ENCODE results near the gene C9orf40.

C9orf40 gene

GRCh38 chr9:74963056-74963455 lies 10.3 kb upstream of the C9orf40 start:
- no peaks in the 10 kb centered on the region for H4K20me1 ChIP-seq (ENCODE audit: insufficient read depth, low read length, poor library complexity, severe bottlenecking)

GRCh38 chr9:74961496-74961895 lies 8.8 kb upstream of the C9orf40 start:
- Histone ChIP-seq H3K4me2 (ENCODE audit: low read depth, low read length, poor library complexity, severe bottlenecking) (no peak overlapping the region), H2AFZ (ENCODE audit: low read length) (no peak overlapping the region), H3K27me3 (ENCODE audit: insufficient read depth, low read length, poor library complexity, severe bottlenecking) (no peaks in the 10 kb centered on the region), H3K9ac (ENCODE audit: low read depth, low read length, poor library complexity, severe bottlenecking) (no peak overlapping the region), H3K9me2 (replicated peaks; ENCODE audit: low read depth, low read length) (no peaks in the 10 kb centered on the region), H3K36me3 (ENCODE audit: insufficient read depth, low read length) (no peaks in the 10 kb centered on the region), H4K20me1 (ENCODE audit: insufficient read depth, low read length, poor library complexity, severe bottlenecking) (no peaks in the 10 kb centered on the region), H3K4me1 (ENCODE audit: insufficient read depth, low read length, poor library complexity, severe bottlenecking) (no peaks in the 10 kb centered on the region), H3K4me3 (ENCODE audit: low read length, poor library complexity, severe bottlenecking) (no peak overlapping the region), H3K9me3 (ENCODE audit: insufficient read depth, low read depth, low read length) (no peaks in the 10 kb centered on the region), H3F3A (ENCODE audit: low read depth) (no peaks in the 10 kb centered on the region), H3K79me2 (ENCODE audit: insufficient read depth, low read length) (no peaks in the 10 kb centered on the region)
- TF ChIP-seq EZH2phosphoT487 (IDR thresholded peaks at IDR 0.05; ENCODE audit: borderline replicate concordance): no peak
- TF ChIP-seq, protein P1, sequence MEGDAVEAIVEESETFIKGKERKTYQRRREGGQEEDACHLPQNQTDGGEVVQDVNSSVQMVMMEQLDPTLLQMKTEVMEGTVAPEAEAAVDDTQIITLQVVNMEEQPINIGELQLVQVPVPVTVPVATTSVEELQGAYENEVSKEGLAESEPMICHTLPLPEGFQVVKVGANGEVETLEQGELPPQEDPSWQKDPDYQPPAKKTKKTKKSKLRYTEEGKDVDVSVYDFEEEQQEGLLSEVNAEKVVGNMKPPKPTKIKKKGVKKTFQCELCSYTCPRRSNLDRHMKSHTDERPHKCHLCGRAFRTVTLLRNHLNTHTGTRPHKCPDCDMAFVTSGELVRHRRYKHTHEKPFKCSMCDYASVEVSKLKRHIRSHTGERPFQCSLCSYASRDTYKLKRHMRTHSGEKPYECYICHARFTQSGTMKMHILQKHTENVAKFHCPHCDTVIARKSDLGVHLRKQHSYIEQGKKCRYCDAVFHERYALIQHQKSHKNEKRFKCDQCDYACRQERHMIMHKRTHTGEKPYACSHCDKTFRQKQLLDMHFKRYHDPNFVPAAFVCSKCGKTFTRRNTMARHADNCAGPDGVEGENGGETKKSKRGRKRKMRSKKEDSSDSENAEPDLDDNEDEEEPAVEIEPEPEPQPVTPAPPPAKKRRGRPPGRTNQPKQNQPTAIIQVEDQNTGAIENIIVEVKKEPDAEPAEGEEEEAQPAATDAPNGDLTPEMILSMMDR (conservative IDR thresholded peaks at IDR 0.05; ENCODE audit: low read length): no peak

More at GRCh38 chr9:74963056-74963455, 10.3 kb upstream of the C9orf40 start:
- Histone ChIP-seq H3K9ac (ENCODE audit: low read depth, low read length, poor library complexity, severe bottlenecking) (no peak overlapping the region), H3K4me2 (ENCODE audit: low read depth, low read length, poor library complexity, severe bottlenecking) (no peak overlapping the region), H3K9me2 (replicated peaks; ENCODE audit: low read depth, low read length) (no peaks in the 10 kb centered on the region), H3K79me2 (ENCODE audit: insufficient read depth, low read length) (no peaks in the 10 kb centered on the region), H3K4me3 (ENCODE audit: low read length, poor library complexity, severe bottlenecking) (no peak overlapping the region), H3K36me3 (ENCODE audit: insufficient read depth, low read length) (no peaks in the 10 kb centered on the region), H2AFZ (ENCODE audit: low read length) (no peak overlapping the region), H3K27me3 (ENCODE audit: insufficient read depth, low read length, poor library complexity, severe bottlenecking) (no peaks in the 10 kb centered on the region), H3F3A (ENCODE audit: low read depth) (no peaks in the 10 kb centered on the region), H3K4me1 (ENCODE audit: insufficient read depth, low read length, poor library complexity, severe bottlenecking) (no peaks in the 10 kb centered on the region), H3K9me3 (ENCODE audit: insufficient read depth, low read depth, low read length) (no peaks in the 10 kb centered on the region)
- TF ChIP-seq EZH2phosphoT487 (IDR thresholded peaks at IDR 0.05; ENCODE audit: borderline replicate concordance): no peak
- TF ChIP-seq, protein P1 (conservative IDR thresholded peaks at IDR 0.05; ENCODE audit: low read length): no peak

- Histone ChIP-seq H3K36me3 (ENCODE audit: insufficient read depth, low read length) (no peaks in the 10 kb centered on the region), H3K79me2 (ENCODE audit: insufficient read depth, low read length) (no peaks in the 10 kb centered on the region), H2AFZ (ENCODE audit: low read length) (no peak overlapping the region), H3K27me3 (ENCODE audit: insufficient read depth, low read length, poor library complexity, severe bottlenecking) (no peaks in the 10 kb centered on the region), H4K20me1 (ENCODE audit: insufficient read depth, low read length, poor library complexity, severe bottlenecking) (no peaks in the 10 kb centered on the region), H3F3A (ENCODE audit: low read depth) (no peaks in the 10 kb centered on the region), H3K4me2 (ENCODE audit: low read depth, low read length, poor library complexity, severe bottlenecking) (no peak overlapping the region), H3K4me1 (ENCODE audit: insufficient read depth, low read length, poor library complexity, severe bottlenecking) (no peaks in the 10 kb centered on the region), H3K9me3 (ENCODE audit: insufficient read depth, low read depth, low read length) (no peaks in the 10 kb centered on the region), H3K9ac (ENCODE audit: low read depth, low read length, poor library complexity, severe bottlenecking) (no peak overlapping the region), H3K9me2 (replicated peaks; ENCODE audit: low read depth, low read length) (no peaks in the 10 kb centered on the region), H3K4me3 (ENCODE audit: low read length, poor library complexity, severe bottlenecking) (no peak overlapping the region)
- TF ChIP-seq EZH2phosphoT487 (IDR thresholded peaks at IDR 0.05; ENCODE audit: borderline replicate concordance): no peak
- TF ChIP-seq, protein P1 (conservative IDR thresholded peaks at IDR 0.05; ENCODE audit: low read length): no peak
Measured at GRCh38 chr9:74960561-74960960, 7.8 kb upstream of the C9orf40 start.

All from Loucy (cell line).